GM23338 (cell line): ENCODE results near the gene KIF27. TPM values are rescaled to one million over a fixed set of nuclear protein-coding genes. Genes with fewer than 3 reads are reported as not detected.

Experiments used
- ATAC-seq: fragments of 200-7000 bp; cut with Tn5 transposase; 3 replicates; pipeline ENCODE4 v1.9.1; 2020
- DNase-seq: peaks from one replicate; pipeline ENCODE4 v3.0.0-alpha.2; 2015; ENCODE audit warnings: low spot score
- H2AFZ ChIP-seq: fragments of 200-600 bp; sonication (generic); 2 replicates; pipeline ENCODE4 v1.8.0; 2016; ENCODE audit warnings: antibody characterized with exemption, mild to moderate bottlenecking, moderate library complexity
- H3F3A ChIP-seq: fragments of 200-600 bp; sonication (generic); replicated peaks from 2 replicates; pipeline ENCODE4 v1.8.0; 2017; ENCODE audit warnings: antibody characterized with exemption, mixed run types, low read depth
- H3K27ac ChIP-seq: fragments of 200-600 bp; sonication (generic); 2 replicates; pipeline ENCODE4 v1.6.1; 2016; ENCODE audit warnings: low read depth
- H3K27me3 ChIP-seq: fragments of 200-600 bp; sonication (generic); 2 replicates; pipeline ENCODE4 v1.8.0; 2016; ENCODE audit warnings: mild to moderate bottlenecking, mixed run types, moderate library complexity; ENCODE audit not compliant: insufficient read depth
- H3K36me3 ChIP-seq: fragments of 200-600 bp; sonication (generic); 2 replicates; pipeline ENCODE4 v1.8.0; 2016; ENCODE audit warnings: mild to moderate bottlenecking; ENCODE audit not compliant: insufficient read depth
- H3K4me1 ChIP-seq: fragments of 200-600 bp; sonication (generic); 2 replicates; pipeline ENCODE4 v1.8.0; 2016; ENCODE audit warnings: mild to moderate bottlenecking, moderate library complexity; ENCODE audit not compliant: insufficient read depth
- H3K4me2 ChIP-seq: fragments of 200-600 bp; sonication (generic); 2 replicates; pipeline ENCODE4 v1.7.1; 2017; ENCODE audit warnings: mixed run types
- H3K4me3 ChIP-seq: fragments of 200-600 bp; sonication (generic); 2 replicates; pipeline ENCODE4 v1.6.1; 2016; ENCODE audit warnings: mixed run types
- H3K79me2 ChIP-seq: fragments of 200-600 bp; sonication (generic); replicated peaks from 2 replicates; pipeline ENCODE4 v1.8.0; 2017; ENCODE audit warnings: mild to moderate bottlenecking; ENCODE audit not compliant: insufficient read depth
- H3K9me2 ChIP-seq: fragments of 200-600 bp; sonication (generic); 2 replicates; pipeline ENCODE4 v1.8.0; 2017; ENCODE audit not compliant: insufficient read depth
- H4K20me1 ChIP-seq: fragments of 200-600 bp; sonication (generic); replicated peaks from 2 replicates; pipeline ENCODE4 v1.8.0; 2017; ENCODE audit warnings: mild to moderate bottlenecking; ENCODE audit not compliant: insufficient read depth
- H3K27ac Mint-ChIP-seq: 2 replicates; pipeline ENCODE4 v1.8.0; 2020; ENCODE audit warnings: inconsistent platforms, mild to moderate bottlenecking, moderate library complexity, mixed read lengths
- H3K27me3 Mint-ChIP-seq: 3 replicates; pipeline ENCODE4 v1.8.0; 2022; ENCODE audit warnings: low read depth, mild to moderate bottlenecking, moderate library complexity, mixed read lengths, inconsistent platforms; ENCODE audit not compliant: insufficient read depth, poor library complexity
- H3K36me3 Mint-ChIP-seq: 3 replicates; pipeline ENCODE4 v1.8.0; 2021; ENCODE audit warnings: low read depth, mild to moderate bottlenecking, inconsistent platforms, moderate library complexity, mixed read lengths
- H3K4me1 Mint-ChIP-seq: 3 replicates; pipeline ENCODE4 v1.8.0; 2020; ENCODE audit warnings: mild to moderate bottlenecking, inconsistent platforms, mixed read lengths
- H3K4me3 Mint-ChIP-seq: 3 replicates; pipeline ENCODE4 v1.8.0; 2021; ENCODE audit warnings: moderate library complexity, mild to moderate bottlenecking, inconsistent platforms, mixed read lengths
- H3K9me3 Mint-ChIP-seq: 3 replicates; pipeline ENCODE4 v1.8.0; 2020; ENCODE audit warnings: moderate library complexity, mild to moderate bottlenecking, inconsistent platforms, mixed read lengths
- CTCF ChIP-seq, 2 experiments: fragments of 200-600 bp in 1 of 2; sonication (generic) in 1 of 2; conservative IDR thresholded peaks; 2 replicates each; pipeline versions ENCODE4 v1.5.1 to v1.6.1; 2016 to 2017; ENCODE audit warnings: antibody characterized with exemption in 2 of 2, low read depth in 2 of 2, mild to moderate bottlenecking in 2 of 2, moderate library complexity in 1 of 2
- ETS1 ChIP-seq: IDR thresholded peaks from 2 replicates; pipeline ENCODE4 v1.6.1; 2016; ENCODE audit warnings: antibody characterized with exemption
- NANOG ChIP-seq: IDR thresholded peaks from 2 replicates; pipeline ENCODE4 v1.6.1; 2016; ENCODE audit warnings: antibody characterized with exemption, borderline replicate concordance
- POLR2AphosphoS5 ChIP-seq: IDR thresholded peaks from 2 replicates; pipeline ENCODE4 v1.6.1; 2016; ENCODE audit warnings: antibody characterized with exemption, low read depth
- STAT1 ChIP-seq: IDR thresholded peaks from one replicate; pipeline ENCODE4 v1.6.1; 2016; ENCODE audit warnings: antibody characterized with exemption; ENCODE audit not compliant: unreplicated experiment
- ZNF114 ChIP-seq: fragments of 250-450 bp; sonication (Bioruptor Pico); IDR thresholded peaks from 2 replicates; pipeline ENCODE4 v1.5.0; 2020; ENCODE audit warnings: mild to moderate bottlenecking, moderate library complexity
- ZNF331 ChIP-seq: fragments of 250-450 bp; sonication (Bioruptor Pico); IDR thresholded peaks from 2 replicates; pipeline ENCODE4 v1.5.0; 2020; ENCODE audit warnings: low read depth, mild to moderate bottlenecking, moderate library complexity
- polyA plus RNA-seq: library from polyadenylated mRNA; unstranded; fragments of >200 nt; fragmentation: Nextera tagmentation; extraction: Ambion mirVana; gene quantifications from 2 replicates; pipeline ENCODE4 v1.2.1, GENCODE V29; 2016
- total RNA-seq: library from RNA; depleted of rRNA; stranded (reverse); fragments of >200 nt; shearing (Covaris generic); gene quantifications from 2 replicates; pipeline ENCODE4 v1.2.3, GENCODE V29; 2014

Gene KIF27
- total and polyA plus RNA-seq, 2 experiments from 2014 or later = 3.3 to 8.2 TPM

DNA sequence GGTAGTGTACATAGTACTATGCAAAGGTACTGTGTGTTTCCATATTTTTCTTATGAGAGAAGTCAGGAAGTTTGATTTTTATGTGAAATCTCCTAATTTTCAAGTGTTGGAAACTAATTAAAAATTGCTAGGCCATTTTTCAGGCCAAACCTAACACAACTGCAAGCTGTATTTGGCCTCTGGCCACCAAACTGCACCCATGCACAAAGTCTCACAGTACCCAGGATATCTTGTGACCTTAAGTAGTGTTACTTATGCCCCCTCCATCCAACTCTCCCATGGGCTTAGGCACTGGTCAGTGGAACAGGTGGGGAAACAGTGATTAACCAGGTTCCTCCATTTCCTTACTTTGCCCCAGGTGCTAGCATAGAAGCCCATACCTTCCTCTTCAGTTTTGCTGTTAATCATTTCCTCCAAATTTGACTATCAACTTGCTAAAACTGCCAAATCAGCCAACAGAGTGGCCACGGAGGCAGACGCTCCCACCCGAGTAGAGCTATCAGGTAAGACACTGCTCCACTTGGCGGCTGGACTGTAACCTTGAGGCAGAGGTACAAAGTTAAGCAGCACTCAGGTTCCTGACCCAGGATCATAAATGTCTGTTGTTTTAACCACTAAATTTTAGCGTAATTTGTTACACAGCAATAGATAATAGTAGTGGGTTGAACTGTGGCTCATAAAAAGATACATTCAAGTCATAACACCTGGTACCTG is 19.5 kb upstream of the KIF27 start:
- no peaks in the 10 kb centered on the region for H4K20me1 ChIP-seq
- Mint-ChIP-seq H3K4me3 (no peak overlapping the region), H3K27ac (no peak overlapping the region), H3K9me3 (no peaks in the 10 kb centered on the region), H3K27me3 (peaks cover 3% of the 10 kb centered on the region), H3K36me3 (peaks cover 34% of the 10 kb centered on the region; the same call in 2 of the 3 replicates), H3K4me1 (peaks cover 6% of the 10 kb centered on the region; the same call in 2 of the 3 replicates)
- H3K4me2 ChIP-seq = no peak overlapping the region
- no peak for TF ChIP-seq POLR2AphosphoS5
- no peak for TF ChIP-seq STAT1
- no peak for TF ChIP-seq ZNF114 (CRISPR knock-in tag)
- TF ChIP-seq NANOG = no peak
- H3K36me3 ChIP-seq = peaks cover 3% of the 10 kb centered on the region
- ATAC-seq (no peak), DNase-seq (no peak)
- H2AFZ ChIP-seq = no peak overlapping the region
- H3K4me3 ChIP-seq = no peak overlapping the region
- no peaks in the 10 kb centered on the region for H3F3A ChIP-seq
- H3K4me1 ChIP-seq = peaks cover 4% of the 10 kb centered on the region; the same call in 1 of the 2 replicates
- H3K27me3 ChIP-seq = no peaks in the 10 kb centered on the region
- no peaks in the 10 kb centered on the region for H3K9me2 ChIP-seq
- H3K27ac ChIP-seq = no peak overlapping the region
- no peaks in the 10 kb centered on the region for H3K79me2 ChIP-seq

DNA sequence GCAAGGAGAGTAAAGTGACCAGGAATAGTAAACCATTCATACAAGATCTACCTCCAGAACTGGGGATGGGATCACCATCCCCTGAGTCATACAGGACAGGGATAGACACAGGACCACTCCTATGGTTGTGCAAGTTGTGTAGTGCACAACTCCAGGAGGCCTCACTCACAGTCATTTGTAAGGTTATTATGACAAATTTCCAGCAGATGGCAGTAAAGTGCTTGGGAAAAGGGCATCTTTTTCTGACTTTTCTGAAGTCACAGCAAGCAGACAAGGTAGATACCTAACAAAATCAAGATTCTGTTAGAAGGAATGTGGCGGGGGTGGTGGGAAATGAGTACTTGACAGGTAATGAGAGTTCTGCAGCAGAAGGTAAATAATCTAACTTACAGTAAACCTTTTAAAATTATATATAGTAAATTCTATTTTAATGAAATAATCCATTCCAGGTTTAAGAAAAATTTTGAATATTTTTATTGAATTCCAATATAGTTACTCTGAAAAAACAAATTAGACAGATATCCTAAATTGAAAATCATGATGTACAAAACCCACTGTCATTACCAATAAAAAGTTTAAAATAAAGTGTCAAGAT is 16.7 kb upstream of the KIF27 start:
- Histone ChIP-seq H2AFZ (no peak overlapping the region), H3K27me3 (no peaks in the 10 kb centered on the region), H3K9me2 (no peaks in the 10 kb centered on the region), H3K4me2 (no peak overlapping the region), H3K36me3 (peaks cover 3% of the 10 kb centered on the region; the same call in 1 of the 2 replicates), H3K79me2 (no peaks in the 10 kb centered on the region), H3K4me1 (peaks cover 8% of the 10 kb centered on the region), H3K27ac (no peak overlapping the region), H3F3A (no peaks in the 10 kb centered on the region), H3K4me3 (no peak overlapping the region), H4K20me1 (no peaks in the 10 kb centered on the region)
- Mint-ChIP-seq H3K9me3 (no peaks in the 10 kb centered on the region), H3K27ac (no peak overlapping the region), H3K27me3 (peaks cover 3% of the 10 kb centered on the region), H3K4me3 (no peak overlapping the region), H3K4me1 (peaks cover 17% of the 10 kb centered on the region; the same call in 2 of the 3 replicates), H3K36me3 (peaks cover 11% of the 10 kb centered on the region; the same call in 2 of the 3 replicates)
- peak; percentile 76 for ATAC-seq
- no peak for TF ChIP-seq ZNF331 (CRISPR knock-in tag)
- TF ChIP-seq CTCF (conservative IDR thresholded peaks at IDR 0.05; ENCODE audit: low read depth in 2 of 2) = peak; percentile 73 to 79
- peak; percentile 94 for DNase-seq

GRCh38 chr9:83936523-83936922 is 15.3 kb upstream of the KIF27 start:
- no peaks in the 10 kb centered on the region for H4K20me1 ChIP-seq
- H3K27ac ChIP-seq = no peak overlapping the region
- H3K4me1 ChIP-seq = peaks cover 8% of the 10 kb centered on the region
- peaks cover 8% of the 10 kb centered on the region; the same call in 2 of the 3 replicates for H3K36me3 Mint-ChIP-seq
- H3K27ac Mint-ChIP-seq = no peak overlapping the region
- H3K27me3 ChIP-seq = no peaks in the 10 kb centered on the region
- no peak overlapping the region for H3K4me3 Mint-ChIP-seq
- no peak overlapping the region for H2AFZ ChIP-seq
- DNase-seq (no peak), ATAC-seq (no peak)
- H3K4me2 ChIP-seq = no peak overlapping the region
- peaks cover 3% of the 10 kb centered on the region; the same call in 1 of the 2 replicates for H3K36me3 ChIP-seq
- no peak overlapping the region for H3K4me3 ChIP-seq
- no peaks in the 10 kb centered on the region for H3K9me2 ChIP-seq
- H3K79me2 ChIP-seq = no peaks in the 10 kb centered on the region
- peaks cover 3% of the 10 kb centered on the region for H3K27me3 Mint-ChIP-seq
- no peaks in the 10 kb centered on the region for H3K9me3 Mint-ChIP-seq
- peaks cover 17% of the 10 kb centered on the region; the same call in 2 of the 3 replicates for H3K4me1 Mint-ChIP-seq
- H3F3A ChIP-seq = no peaks in the 10 kb centered on the region
- TF ChIP-seq ZNF114 (CRISPR knock-in tag) (no peak), ETS1 (no peak), POLR2AphosphoS5 (no peak)
